ENCODE measurements around the gene RNFT2. TPM values are rescaled to one million over a fixed set of nuclear protein-coding genes. Genes with fewer than 3 reads are reported as not detected.

Gene RNFT2
- total RNA-seq, 1 donor from 2014 or later = 55.8 TPM

DNA sequence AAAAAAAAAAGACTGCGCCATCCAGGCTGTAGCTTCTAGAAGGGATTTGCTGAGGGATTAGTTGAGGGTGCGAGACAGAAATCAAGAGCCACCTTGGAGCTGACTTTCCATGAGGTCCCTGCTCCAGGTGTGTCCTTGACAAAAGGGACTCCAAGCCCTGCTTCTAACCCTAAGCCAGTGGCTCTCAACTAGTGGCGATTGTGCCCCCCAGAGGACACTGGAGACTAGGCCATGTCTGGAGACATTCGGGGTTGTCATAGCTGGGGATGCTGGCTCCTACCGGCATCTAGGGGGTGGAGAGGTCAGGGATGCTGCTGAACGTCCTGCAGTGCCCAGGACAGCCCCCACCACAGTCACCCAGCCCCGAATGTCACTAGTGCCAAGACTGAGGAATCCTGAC lies 40.8 kb upstream of the RNFT2 start:
- Mint-ChIP-seq H3K9me3 (ENCODE audit: unreplicated experiment) (peaks cover 6% of the 10 kb centered on the region), H3K36me3 (ENCODE audit: unreplicated experiment) (no peaks in the 10 kb centered on the region), H3K4me3 (ENCODE audit: unreplicated experiment) (no peak overlapping the region), H3K27ac (ENCODE audit: unreplicated experiment) (no peak overlapping the region), H3K27me3 (ENCODE audit: unreplicated experiment) (peaks cover 8% of the 10 kb centered on the region), H3K4me1 (ENCODE audit: low read depth, unreplicated experiment) (peaks cover 7% of the 10 kb centered on the region)
- DNase-seq = peak; percentile 44
- TF ChIP-seq, protein P1, sequence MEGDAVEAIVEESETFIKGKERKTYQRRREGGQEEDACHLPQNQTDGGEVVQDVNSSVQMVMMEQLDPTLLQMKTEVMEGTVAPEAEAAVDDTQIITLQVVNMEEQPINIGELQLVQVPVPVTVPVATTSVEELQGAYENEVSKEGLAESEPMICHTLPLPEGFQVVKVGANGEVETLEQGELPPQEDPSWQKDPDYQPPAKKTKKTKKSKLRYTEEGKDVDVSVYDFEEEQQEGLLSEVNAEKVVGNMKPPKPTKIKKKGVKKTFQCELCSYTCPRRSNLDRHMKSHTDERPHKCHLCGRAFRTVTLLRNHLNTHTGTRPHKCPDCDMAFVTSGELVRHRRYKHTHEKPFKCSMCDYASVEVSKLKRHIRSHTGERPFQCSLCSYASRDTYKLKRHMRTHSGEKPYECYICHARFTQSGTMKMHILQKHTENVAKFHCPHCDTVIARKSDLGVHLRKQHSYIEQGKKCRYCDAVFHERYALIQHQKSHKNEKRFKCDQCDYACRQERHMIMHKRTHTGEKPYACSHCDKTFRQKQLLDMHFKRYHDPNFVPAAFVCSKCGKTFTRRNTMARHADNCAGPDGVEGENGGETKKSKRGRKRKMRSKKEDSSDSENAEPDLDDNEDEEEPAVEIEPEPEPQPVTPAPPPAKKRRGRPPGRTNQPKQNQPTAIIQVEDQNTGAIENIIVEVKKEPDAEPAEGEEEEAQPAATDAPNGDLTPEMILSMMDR (IDR thresholded peaks at IDR 0.05; ENCODE audit: partially characterized antibody, unreplicated experiment) = no peak

DNA sequence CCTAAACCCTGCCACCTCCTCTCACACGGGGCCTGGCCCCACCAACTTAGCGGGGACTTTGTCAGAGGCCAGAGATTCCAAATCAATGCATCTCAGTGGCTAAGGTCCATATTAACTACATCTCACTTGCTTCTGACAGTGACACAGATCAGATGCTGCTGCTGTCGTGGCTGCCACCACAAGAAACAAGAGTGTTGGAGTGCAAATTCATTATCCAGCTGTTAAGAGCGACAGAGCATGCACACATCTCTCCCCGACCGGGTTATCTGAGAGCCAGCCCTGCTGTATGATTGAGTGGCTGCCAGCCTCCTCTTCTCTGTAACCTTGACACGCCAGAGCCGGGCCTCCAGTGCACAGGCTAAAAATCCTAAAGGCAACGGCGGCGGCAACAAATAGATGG lies 40.4 kb upstream of the RNFT2 start:
- Mint-ChIP-seq H3K9me3 (ENCODE audit: unreplicated experiment) (peaks cover 6% of the 10 kb centered on the region), H3K36me3 (ENCODE audit: unreplicated experiment) (no peaks in the 10 kb centered on the region), H3K4me1 (ENCODE audit: low read depth, unreplicated experiment) (peaks cover 7% of the 10 kb centered on the region), H3K4me3 (ENCODE audit: unreplicated experiment) (no peak overlapping the region), H3K27ac (ENCODE audit: unreplicated experiment) (no peak overlapping the region), H3K27me3 (ENCODE audit: unreplicated experiment) (peaks cover 8% of the 10 kb centered on the region)
- DNase-seq = no peak
- TF ChIP-seq, protein P1 (IDR thresholded peaks at IDR 0.05; ENCODE audit: partially characterized antibody, unreplicated experiment) = no peak

DNA sequence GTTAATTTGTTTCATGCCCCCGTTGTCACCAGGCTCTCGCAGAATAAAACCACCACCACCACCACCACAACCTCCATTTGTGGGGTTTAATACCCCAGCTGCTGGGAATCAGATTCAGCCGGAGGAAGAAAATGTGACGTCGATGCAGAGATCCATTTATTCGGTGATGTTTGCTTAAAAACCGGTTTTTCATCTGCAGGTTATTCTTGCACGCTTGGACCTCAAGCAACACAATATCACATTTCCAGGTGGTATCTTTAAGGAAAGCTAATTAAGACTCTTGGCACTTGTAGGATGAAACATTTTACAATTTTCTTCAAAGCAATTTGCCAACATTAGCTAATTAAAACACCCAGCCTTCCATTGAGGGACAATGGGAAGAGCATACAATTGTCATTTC lies 40.0 kb upstream of the RNFT2 start:
- no peak overlapping the region for H3K27ac Mint-ChIP-seq (ENCODE audit: unreplicated experiment)
- DNase-seq = no peak
- peaks cover 8% of the 10 kb centered on the region for H3K27me3 Mint-ChIP-seq (ENCODE audit: unreplicated experiment)
- no peak overlapping the region for H3K4me3 Mint-ChIP-seq (ENCODE audit: unreplicated experiment)
- no peaks in the 10 kb centered on the region for H3K36me3 Mint-ChIP-seq (ENCODE audit: unreplicated experiment)
- TF ChIP-seq, protein P1 (IDR thresholded peaks at IDR 0.05; ENCODE audit: partially characterized antibody, unreplicated experiment) = no peak
- peaks cover 5% of the 10 kb centered on the region for H3K4me1 Mint-ChIP-seq (ENCODE audit: low read depth, unreplicated experiment)
- peaks cover 6% of the 10 kb centered on the region for H3K9me3 Mint-ChIP-seq (ENCODE audit: unreplicated experiment)

DNA sequence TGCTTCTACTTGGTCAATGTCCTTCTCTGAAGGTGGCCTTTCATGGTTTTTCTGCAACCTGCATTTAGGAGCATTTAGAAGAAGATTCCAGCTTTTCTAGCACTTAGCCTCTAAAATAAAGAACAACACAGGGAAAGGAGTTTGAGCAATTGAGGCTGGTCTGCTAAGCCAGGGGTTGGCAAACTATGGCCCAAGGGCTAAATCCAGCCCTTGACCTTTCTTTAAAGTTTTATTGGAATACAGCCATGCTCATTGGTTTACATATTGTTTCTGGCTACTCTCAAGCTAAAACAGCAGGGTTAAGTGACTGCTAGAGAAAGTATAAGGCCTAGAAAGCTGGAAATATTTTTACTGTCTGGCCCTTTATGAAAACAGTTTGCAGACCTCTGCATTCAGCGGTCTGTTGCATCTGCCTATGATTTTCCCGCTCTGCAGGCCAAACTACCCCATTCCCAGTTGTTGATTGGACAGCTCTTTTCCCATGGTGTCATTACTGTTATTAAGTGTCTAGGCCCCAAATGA lies 39.5 kb upstream of the RNFT2 start:
- Mint-ChIP-seq H3K9me3 (ENCODE audit: unreplicated experiment) (peaks cover 6% of the 10 kb centered on the region), H3K27ac (ENCODE audit: unreplicated experiment) (no peak overlapping the region), H3K4me3 (ENCODE audit: unreplicated experiment) (no peak overlapping the region), H3K4me1 (ENCODE audit: low read depth, unreplicated experiment) (peaks cover 2% of the 10 kb centered on the region), H3K36me3 (ENCODE audit: unreplicated experiment) (no peaks in the 10 kb centered on the region), H3K27me3 (ENCODE audit: unreplicated experiment) (peaks cover 8% of the 10 kb centered on the region)
- DNase-seq = no peak
- TF ChIP-seq, protein P1 (IDR thresholded peaks at IDR 0.05; ENCODE audit: partially characterized antibody, unreplicated experiment) = no peak

DNA sequence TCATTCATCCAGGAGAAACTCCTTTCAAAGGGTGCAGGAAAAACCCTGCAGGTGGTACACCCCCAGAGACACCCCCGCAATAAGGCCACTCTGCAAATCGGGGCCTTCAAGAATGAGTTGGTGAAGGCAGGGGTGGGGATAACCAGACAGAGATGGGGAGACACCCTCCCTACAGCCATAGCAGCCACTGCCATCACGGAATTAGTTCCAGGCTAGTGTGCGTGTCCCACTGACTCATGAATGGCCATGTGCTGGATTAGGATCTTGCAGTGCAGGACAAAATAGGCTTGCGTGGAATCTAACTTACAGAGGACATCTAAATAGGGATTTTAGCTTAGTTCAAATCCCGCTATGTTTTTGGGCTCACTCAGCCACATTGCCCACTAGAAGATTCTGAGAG lies 38.0 kb upstream of the RNFT2 start:
- TF ChIP-seq, protein P1 (IDR thresholded peaks at IDR 0.05; ENCODE audit: partially characterized antibody, unreplicated experiment) = no peak
- Mint-ChIP-seq H3K27ac (ENCODE audit: unreplicated experiment) (no peak overlapping the region), H3K4me1 (ENCODE audit: low read depth, unreplicated experiment) (no peaks in the 10 kb centered on the region), H3K9me3 (ENCODE audit: unreplicated experiment) (peaks cover 4% of the 10 kb centered on the region), H3K36me3 (ENCODE audit: unreplicated experiment) (no peaks in the 10 kb centered on the region), H3K27me3 (ENCODE audit: unreplicated experiment) (peaks cover 4% of the 10 kb centered on the region), H3K4me3 (ENCODE audit: unreplicated experiment) (no peak overlapping the region)
- DNase-seq = no peak

Measured in glutamatergic neuron (in vitro differentiated cells).